NB4 (cell line): ENCODE data around the gene ARPC1A.
A peak's percentile ranks its signal among the peaks of the same experiment; 100 is the strongest.

Experiments
- CTCF ChIP-seq: IDR thresholded peaks from one replicate; pipeline ENCODE4 v1.5.1; 2012; ENCODE audit warnings: low read depth, low read length
- MYC ChIP-seq: IDR thresholded peaks from 2 replicates; pipeline ENCODE4 v1.6.1; 2011; ENCODE audit warnings: low read depth, low read length
- POLR2A ChIP-seq: IDR thresholded peaks from 2 replicates; pipeline ENCODE4 v1.6.1; 2011; ENCODE audit warnings: mild to moderate bottlenecking; ENCODE audit not compliant: insufficient read length; ENCODE audit errors: extremely low read depth

DNA sequence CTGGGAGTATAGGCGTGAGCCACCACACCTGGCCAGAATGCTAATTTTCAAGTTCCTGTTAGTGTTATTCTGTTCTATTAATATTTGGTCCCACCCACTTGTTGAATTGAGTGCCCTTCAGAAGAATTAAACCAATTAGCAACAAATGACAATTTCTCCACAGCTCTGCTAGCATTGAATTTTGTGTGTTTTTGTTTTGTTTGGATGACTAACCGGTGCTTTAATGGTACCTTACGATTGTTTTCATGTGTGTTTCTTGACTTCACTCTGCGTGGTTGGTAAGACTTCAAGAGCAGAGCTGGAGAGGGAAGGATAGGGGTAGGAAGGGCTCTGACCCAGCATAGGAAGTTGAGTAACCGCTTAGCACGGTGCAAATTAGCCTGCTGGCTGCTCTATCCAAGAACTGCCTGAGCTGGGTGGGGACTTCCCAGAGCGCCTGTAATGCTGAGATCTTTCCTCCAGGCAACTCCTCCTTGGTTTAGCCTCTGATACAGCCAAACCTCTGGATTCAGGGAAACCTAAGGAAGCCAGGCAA, 53.4 kb downstream of the ARPC1A start:
- TF ChIP-seq CTCF = no peak
- no peak for TF ChIP-seq POLR2A
- TF ChIP-seq MYC = peak; percentile 80
